ENCODE results near the gene MINPP1. TPM values are rescaled to one million over a fixed set of nuclear protein-coding genes. Genes with fewer than 3 reads are reported as not detected.

Gene MINPP1
- polyA plus RNA-seq, 1 of the 3 experiments (the other 2 are of a cell fraction): 23.7 TPM

- Histone ChIP-seq H2AFZ (ENCODE audit: low read depth) (no peak overlapping the region), H3K9me2 (no peaks in the 10 kb centered on the region), H3K79me2 (ENCODE audit: insufficient read depth) (no peaks in the 10 kb centered on the region), H3K4me2 (no peak overlapping the region), H3K4me1 (ENCODE audit: control insufficient read depth in 1 of 2, insufficient read depth in 2 of 2, low read depth in 1 of 2, low read length in 1 of 2) (no peaks in the 10 kb centered on the region), H3K36me3 (replicated peaks in 1 of 2; ENCODE audit: control insufficient read depth in 1 of 2, insufficient read depth in 2 of 2, low read length in 1 of 2) (no peaks in the 10 kb centered on the region), H3K27ac (ENCODE audit: low read depth in 2 of 2, low read length in 1 of 2) (no peak overlapping the region), H4K20me1 (ENCODE audit: insufficient read depth) (no peaks in the 10 kb centered on the region), H3F3A (replicated peaks; ENCODE audit: insufficient read depth) (no peaks in the 10 kb centered on the region), H3K9ac (no peak overlapping the region), H3K4me3 (ENCODE audit: low read depth in 2 of 2, low read length in 1 of 2) (no peak overlapping the region), H3K27me3 (ENCODE audit: insufficient read depth) (no peaks in the 10 kb centered on the region), H3K9me3 (peaks cover 10% of the 10 kb centered on the region; the same call in 1 of the 2 replicates)
- CTCF ChIA-PET: interaction anchor here (1.2 to 1.4 kb wide), 3 partner anchors 12 to 30 kb away, joined by 3 to 4 read pairs (median 3); no protein-coding TSS in a partner anchor
- WGBS (ENCODE audit: low lambda C conversion rate): 69% methylated on average over 9 of the region's 9 CpGs
- POLR2A ChIA-PET: no interaction called here
- TF ChIP-seq GATA2 (CRISPR knock-in tag; IDR thresholded peaks at IDR 0.05) (no peak), IRF3 (IDR thresholded peaks at IDR 0.05; ENCODE audit: low read depth, low read length) (no peak), CHD2 (IDR thresholded peaks at IDR 0.05; ENCODE audit: low read length, partially characterized antibody) (no peak), TAF1 (IDR thresholded peaks at IDR 0.05; ENCODE audit: borderline replicate concordance, low read depth, low read length) (no peak), USF1 (IDR thresholded peaks at IDR 0.05; ENCODE audit: borderline replicate concordance, low read depth) (no peak), EZH2phosphoT487 (IDR thresholded peaks at IDR 0.05; ENCODE audit: borderline replicate concordance, low read depth) (no peak), FOSL2 (IDR thresholded peaks at IDR 0.05; ENCODE audit: borderline replicate concordance, low read depth) (no peak), JUND (IDR thresholded peaks at IDR 0.05) (no peak), YY1 (IDR thresholded peaks at IDR 0.05; ENCODE audit: low read depth) (no peak), EP300 (IDR thresholded peaks at IDR 0.05; ENCODE audit: borderline replicate concordance in 1 of 2, low read depth in 1 of 2, low read length in 1 of 2) (no peak), MEF2A (IDR thresholded peaks at IDR 0.05; ENCODE audit: borderline replicate concordance, low read depth) (no peak), REST (IDR thresholded peaks at IDR 0.05; ENCODE audit: low read depth, low read length) (no peak)
- no peak for DNase-seq
Observed at GRCh38 chr10:87562750-87563149, 58.1 kb downstream of the MINPP1 start.

DNA sequence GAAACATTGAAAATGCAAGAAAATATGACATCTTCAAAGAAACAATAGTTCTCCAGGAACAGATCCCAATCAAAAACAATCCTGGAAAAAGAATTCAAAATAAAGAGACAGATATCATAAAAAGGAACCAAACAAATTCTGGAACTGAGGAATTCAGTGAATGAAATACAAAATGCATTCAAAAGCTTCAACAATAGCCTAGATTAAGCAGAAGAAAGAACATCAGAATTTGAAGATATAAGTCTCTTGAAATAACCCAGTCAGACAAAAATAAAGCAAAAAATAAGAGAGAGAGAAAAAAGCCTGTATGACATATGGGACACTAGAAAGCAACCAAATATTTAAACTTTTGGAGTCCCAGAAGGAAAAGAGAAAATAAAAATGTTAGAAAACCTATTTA lies 60.3 kb downstream of the MINPP1 start:
- POLR2A ChIA-PET: no interaction called here
- no peak for TF ChIP-seq GABPA (IDR thresholded peaks at IDR 0.05; ENCODE audit: low read depth)
- no peak for TF ChIP-seq NRF1 (IDR thresholded peaks at IDR 0.05; ENCODE audit: low read depth, low read length)
- no peak for TF ChIP-seq RCOR1 (IDR thresholded peaks at IDR 0.05; ENCODE audit: low read length)
- TF ChIP-seq MXI1 (IDR thresholded peaks at IDR 0.05; ENCODE audit: low read depth, low read length): no peak
- TF ChIP-seq RXRA (IDR thresholded peaks at IDR 0.05; ENCODE audit: borderline replicate concordance, low read depth): no peak
- TF ChIP-seq ELF1 (IDR thresholded peaks at IDR 0.05): no peak
- TF ChIP-seq SMC3 (IDR thresholded peaks at IDR 0.05; ENCODE audit: low read depth, low read length): no peak
- TF ChIP-seq CHD2 (IDR thresholded peaks at IDR 0.05; ENCODE audit: low read length, partially characterized antibody): no peak
- TF ChIP-seq, protein P1, sequence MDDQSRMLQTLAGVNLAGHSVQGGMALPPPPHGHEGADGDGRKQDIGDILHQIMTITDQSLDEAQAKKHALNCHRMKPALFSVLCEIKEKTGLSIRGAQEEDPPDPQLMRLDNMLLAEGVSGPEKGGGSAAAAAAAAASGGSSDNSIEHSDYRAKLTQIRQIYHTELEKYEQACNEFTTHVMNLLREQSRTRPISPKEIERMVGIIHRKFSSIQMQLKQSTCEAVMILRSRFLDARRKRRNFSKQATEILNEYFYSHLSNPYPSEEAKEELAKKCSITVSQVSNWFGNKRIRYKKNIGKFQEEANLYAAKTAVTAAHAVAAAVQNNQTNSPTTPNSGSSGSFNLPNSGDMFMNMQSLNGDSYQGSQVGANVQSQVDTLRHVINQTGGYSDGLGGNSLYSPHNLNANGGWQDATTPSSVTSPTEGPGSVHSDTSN (IDR thresholded peaks at IDR 0.05): no peak
- TF ChIP-seq, protein P2, sequence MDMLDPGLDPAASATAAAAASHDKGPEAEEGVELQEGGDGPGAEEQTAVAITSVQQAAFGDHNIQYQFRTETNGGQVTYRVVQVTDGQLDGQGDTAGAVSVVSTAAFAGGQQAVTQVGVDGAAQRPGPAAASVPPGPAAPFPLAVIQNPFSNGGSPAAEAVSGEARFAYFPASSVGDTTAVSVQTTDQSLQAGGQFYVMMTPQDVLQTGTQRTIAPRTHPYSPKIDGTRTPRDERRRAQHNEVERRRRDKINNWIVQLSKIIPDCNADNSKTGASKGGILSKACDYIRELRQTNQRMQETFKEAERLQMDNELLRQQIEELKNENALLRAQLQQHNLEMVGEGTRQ (IDR thresholded peaks at IDR 0.05; ENCODE audit: borderline replicate concordance, low read depth, low read length): no peak
- TF ChIP-seq TEAD4 (IDR thresholded peaks at IDR 0.05; ENCODE audit: borderline replicate concordance, insufficient read depth): no peak
- TF ChIP-seq EZH2phosphoT487 (IDR thresholded peaks at IDR 0.05; ENCODE audit: borderline replicate concordance, low read depth): no peak

More for the DNA sequence above, 60.3 kb downstream of the MINPP1 start:
- Histone ChIP-seq H3K36me3 (replicated peaks in 1 of 2; ENCODE audit: control insufficient read depth in 1 of 2, insufficient read depth in 2 of 2, low read length in 1 of 2) (no peaks in the 10 kb centered on the region), H3K9me2 (no peaks in the 10 kb centered on the region), H3K79me2 (ENCODE audit: insufficient read depth) (no peaks in the 10 kb centered on the region), H3K9ac (no peak overlapping the region), H2AFZ (ENCODE audit: low read depth) (no peak overlapping the region), H3K4me1 (ENCODE audit: control insufficient read depth in 1 of 2, insufficient read depth in 2 of 2, low read depth in 1 of 2, low read length in 1 of 2) (no peaks in the 10 kb centered on the region), H3K4me3 (ENCODE audit: low read depth in 2 of 2, low read length in 1 of 2) (no peak overlapping the region), H3K27me3 (ENCODE audit: insufficient read depth) (no peaks in the 10 kb centered on the region), H3K4me2 (no peak overlapping the region), H3F3A (replicated peaks; ENCODE audit: insufficient read depth) (no peaks in the 10 kb centered on the region), H3K27ac (ENCODE audit: low read depth in 2 of 2, low read length in 1 of 2) (no peak overlapping the region), H4K20me1 (ENCODE audit: insufficient read depth) (no peaks in the 10 kb centered on the region), H3K9me3 (peaks cover 10% of the 10 kb centered on the region; the same call in 1 of the 2 replicates)
- no peak for DNase-seq
- CTCF ChIA-PET: no interaction called here

Measured in SK-N-SH (cell line).